Measurements from ENCODE around the gene SSR3.
"Not testable (repeated sequence)": the region's sequence is repeated elsewhere in the genome, so short reads cannot be mapped to it uniquely, and the experiment has no call there.

The SSR3 gene

DNA sequence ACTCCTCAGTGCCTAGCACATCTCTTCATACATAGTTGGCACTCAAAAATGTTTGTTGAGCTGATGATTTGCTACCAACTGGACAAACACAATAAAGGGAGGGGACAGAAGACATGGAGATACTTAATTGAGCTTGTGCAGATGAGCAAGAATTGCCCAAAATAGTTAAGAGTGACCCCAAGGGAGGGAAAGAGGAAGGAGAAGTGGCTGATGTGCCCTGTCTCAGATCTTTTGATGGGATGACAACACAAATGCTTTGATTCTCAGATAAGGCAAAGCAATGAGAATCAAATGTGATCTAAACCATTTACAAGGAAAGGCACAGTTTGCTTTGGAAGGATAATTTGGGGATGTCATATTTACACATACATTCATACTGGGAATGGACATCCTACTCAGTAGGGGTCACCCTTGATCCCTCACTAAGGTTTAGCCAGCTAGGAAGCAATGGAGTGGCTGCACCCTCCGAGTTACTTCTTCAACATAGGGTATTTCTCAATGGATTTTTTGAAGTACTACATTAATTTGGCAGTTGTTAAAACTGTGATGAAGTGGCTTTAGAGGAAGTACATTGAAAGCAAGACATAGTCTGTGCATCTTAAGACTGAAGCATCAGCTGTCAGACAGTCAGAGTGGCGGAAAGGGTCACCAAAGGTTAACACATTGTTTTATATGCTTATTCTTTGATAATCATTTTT is 21.9 kb upstream of the SSR3 start:
- H3K4me3 ChIP-seq (ENCODE audit: low read depth, low read length, poor library complexity, severe bottlenecking) = no peak overlapping the region
- no peaks in the 10 kb centered on the region for H4K20me1 ChIP-seq (ENCODE audit: insufficient read depth, low read length)
- no peaks in the 10 kb centered on the region for H3K9me2 ChIP-seq (ENCODE audit: low read depth, low read length)
- no peaks in the 10 kb centered on the region for H3K9me3 ChIP-seq (ENCODE audit: low read length)
- no peak overlapping the region for H3K4me2 ChIP-seq (ENCODE audit: low read length)
- H2AFZ ChIP-seq (ENCODE audit: low read length) = no peak overlapping the region
- no peaks in the 10 kb centered on the region for H3K79me2 ChIP-seq (ENCODE audit: insufficient read depth, low read length)
- no peaks in the 10 kb centered on the region for H3K27me3 ChIP-seq (ENCODE audit: insufficient read depth, low read length)
- no peaks in the 10 kb centered on the region for H3K36me3 ChIP-seq (ENCODE audit: insufficient read depth, low read length)
- H3K27ac ChIP-seq (ENCODE audit: low read depth, low read length, poor library complexity, severe bottlenecking) = no peak overlapping the region
- no peaks in the 10 kb centered on the region for H3F3A ChIP-seq (ENCODE audit: insufficient read depth, low read length)
- H3K4me1 ChIP-seq (ENCODE audit: insufficient read depth, low read length, severe bottlenecking) = no peaks in the 10 kb centered on the region
- TF ChIP-seq, protein P1, sequence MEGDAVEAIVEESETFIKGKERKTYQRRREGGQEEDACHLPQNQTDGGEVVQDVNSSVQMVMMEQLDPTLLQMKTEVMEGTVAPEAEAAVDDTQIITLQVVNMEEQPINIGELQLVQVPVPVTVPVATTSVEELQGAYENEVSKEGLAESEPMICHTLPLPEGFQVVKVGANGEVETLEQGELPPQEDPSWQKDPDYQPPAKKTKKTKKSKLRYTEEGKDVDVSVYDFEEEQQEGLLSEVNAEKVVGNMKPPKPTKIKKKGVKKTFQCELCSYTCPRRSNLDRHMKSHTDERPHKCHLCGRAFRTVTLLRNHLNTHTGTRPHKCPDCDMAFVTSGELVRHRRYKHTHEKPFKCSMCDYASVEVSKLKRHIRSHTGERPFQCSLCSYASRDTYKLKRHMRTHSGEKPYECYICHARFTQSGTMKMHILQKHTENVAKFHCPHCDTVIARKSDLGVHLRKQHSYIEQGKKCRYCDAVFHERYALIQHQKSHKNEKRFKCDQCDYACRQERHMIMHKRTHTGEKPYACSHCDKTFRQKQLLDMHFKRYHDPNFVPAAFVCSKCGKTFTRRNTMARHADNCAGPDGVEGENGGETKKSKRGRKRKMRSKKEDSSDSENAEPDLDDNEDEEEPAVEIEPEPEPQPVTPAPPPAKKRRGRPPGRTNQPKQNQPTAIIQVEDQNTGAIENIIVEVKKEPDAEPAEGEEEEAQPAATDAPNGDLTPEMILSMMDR (IDR thresholded peaks at IDR 0.05; ENCODE audit: low read length) = no peak
- no peak for TF ChIP-seq EZH2 (IDR thresholded peaks at IDR 0.05; ENCODE audit: borderline replicate concordance, low read length)
- H3K9ac ChIP-seq (ENCODE audit: low read length) = no peak overlapping the region

DNA sequence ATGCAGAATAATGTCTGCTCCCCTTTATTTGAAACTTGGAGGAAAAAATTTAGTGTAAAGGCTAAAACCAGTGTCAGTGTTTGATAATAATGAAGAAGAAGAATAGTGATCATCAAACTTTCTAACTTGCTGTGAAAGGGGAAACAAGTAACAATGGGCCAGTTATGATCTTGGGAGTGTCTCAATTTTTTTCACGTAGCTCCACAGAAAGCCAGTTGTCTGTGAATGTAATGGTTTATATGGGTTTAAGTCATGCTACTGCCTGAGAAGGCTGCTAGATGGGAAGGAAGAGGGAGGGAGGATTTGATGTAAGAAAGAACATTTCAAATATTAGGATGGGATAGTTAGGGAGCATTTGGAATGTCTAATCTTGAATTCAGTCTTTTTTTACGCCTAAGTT is 21.1 kb upstream of the SSR3 start:
- no peaks in the 10 kb centered on the region for H3F3A ChIP-seq (ENCODE audit: insufficient read depth, low read length)
- H3K9me2 ChIP-seq (ENCODE audit: low read depth, low read length) = no peaks in the 10 kb centered on the region
- no peak overlapping the region for H3K4me2 ChIP-seq (ENCODE audit: low read length)
- no peaks in the 10 kb centered on the region for H3K36me3 ChIP-seq (ENCODE audit: insufficient read depth, low read length)
- H3K4me3 ChIP-seq (ENCODE audit: low read depth, low read length, poor library complexity, severe bottlenecking) = no peak overlapping the region
- H3K27ac ChIP-seq (ENCODE audit: low read depth, low read length, poor library complexity, severe bottlenecking) = no peak overlapping the region
- no peak for TF ChIP-seq EZH2 (IDR thresholded peaks at IDR 0.05; ENCODE audit: borderline replicate concordance, low read length)
- TF ChIP-seq, protein P1 (IDR thresholded peaks at IDR 0.05; ENCODE audit: low read length) = no peak
- no peaks in the 10 kb centered on the region for H3K4me1 ChIP-seq (ENCODE audit: insufficient read depth, low read length, severe bottlenecking)
- no peaks in the 10 kb centered on the region for H3K27me3 ChIP-seq (ENCODE audit: insufficient read depth, low read length)
- H3K79me2 ChIP-seq (ENCODE audit: insufficient read depth, low read length) = no peaks in the 10 kb centered on the region
- H3K9ac ChIP-seq (ENCODE audit: low read length) = no peak overlapping the region
- H3K9me3 ChIP-seq (ENCODE audit: low read length) = no peaks in the 10 kb centered on the region
- H4K20me1 ChIP-seq (ENCODE audit: insufficient read depth, low read length) = no peaks in the 10 kb centered on the region
- no peak overlapping the region for H2AFZ ChIP-seq (ENCODE audit: low read length)

DNA sequence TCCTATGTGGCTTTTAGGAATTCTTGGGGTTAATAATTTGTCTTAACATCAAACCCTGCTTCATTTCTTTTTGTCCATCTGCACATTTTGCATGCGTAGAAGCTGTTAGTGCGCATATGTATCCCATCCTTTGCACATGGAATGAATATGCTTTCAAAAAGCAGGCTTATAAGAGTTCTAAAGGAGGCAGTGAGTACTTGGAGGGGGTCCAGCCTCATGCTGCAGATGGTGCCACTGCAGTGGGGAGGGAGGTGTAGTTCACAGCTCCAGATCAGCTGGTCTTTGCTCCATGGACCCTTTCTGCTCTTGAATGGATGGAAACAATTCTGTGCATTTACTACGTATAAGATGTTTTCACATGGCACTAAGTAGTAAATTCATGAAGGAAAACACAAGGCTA is 20.7 kb upstream of the SSR3 start:
- H3K4me3 ChIP-seq (ENCODE audit: low read depth, low read length, poor library complexity, severe bottlenecking) = no peak overlapping the region
- no peak overlapping the region for H3K9ac ChIP-seq (ENCODE audit: low read length)
- H3K36me3 ChIP-seq (ENCODE audit: insufficient read depth, low read length) = no peaks in the 10 kb centered on the region
- no peaks in the 10 kb centered on the region for H3F3A ChIP-seq (ENCODE audit: insufficient read depth, low read length)
- no peak for TF ChIP-seq EZH2 (IDR thresholded peaks at IDR 0.05; ENCODE audit: borderline replicate concordance, low read length)
- TF ChIP-seq, protein P1 (IDR thresholded peaks at IDR 0.05; ENCODE audit: low read length) = no peak
- no peak overlapping the region for H3K4me2 ChIP-seq (ENCODE audit: low read length)
- no peaks in the 10 kb centered on the region for H3K9me3 ChIP-seq (ENCODE audit: low read length)
- no peak overlapping the region for H2AFZ ChIP-seq (ENCODE audit: low read length)
- H3K27ac ChIP-seq (ENCODE audit: low read depth, low read length, poor library complexity, severe bottlenecking) = no peak overlapping the region
- H3K4me1 ChIP-seq (ENCODE audit: insufficient read depth, low read length, severe bottlenecking) = no peaks in the 10 kb centered on the region
- no peaks in the 10 kb centered on the region for H3K27me3 ChIP-seq (ENCODE audit: insufficient read depth, low read length)
- H3K79me2 ChIP-seq (ENCODE audit: insufficient read depth, low read length) = no peaks in the 10 kb centered on the region
- H3K9me2 ChIP-seq (ENCODE audit: low read depth, low read length) = no peaks in the 10 kb centered on the region
- no peaks in the 10 kb centered on the region for H4K20me1 ChIP-seq (ENCODE audit: insufficient read depth, low read length)

DNA sequence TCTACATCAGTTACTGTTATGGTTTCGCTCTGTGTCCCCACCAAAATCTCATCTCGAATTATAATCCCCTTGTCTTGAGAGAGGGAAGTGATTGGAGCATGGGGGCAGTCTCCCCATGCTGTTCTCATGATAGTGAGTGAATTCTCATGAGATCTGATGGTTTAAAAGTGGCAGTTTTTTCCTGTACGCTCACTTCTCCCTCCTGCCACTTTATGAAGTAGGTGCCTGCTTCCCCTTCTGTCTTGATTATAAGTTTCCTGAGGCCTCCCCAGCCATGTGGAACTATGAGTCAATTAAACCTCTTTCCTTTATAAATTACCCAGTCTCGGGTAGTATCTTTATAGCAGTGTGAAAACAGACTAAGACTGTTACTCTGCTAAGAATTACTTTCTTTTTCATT is 15.0 kb upstream of the SSR3 start:
- H3K27ac ChIP-seq (ENCODE audit: low read depth, low read length, poor library complexity, severe bottlenecking); H3K36me3 ChIP-seq (ENCODE audit: insufficient read depth, low read length); H3K9me3 ChIP-seq (ENCODE audit: low read length); H3K4me1 ChIP-seq (ENCODE audit: insufficient read depth, low read length, severe bottlenecking); H3K79me2 ChIP-seq (ENCODE audit: insufficient read depth, low read length); H3K9ac ChIP-seq (ENCODE audit: low read length); H4K20me1 ChIP-seq (ENCODE audit: insufficient read depth, low read length); H3K27me3 ChIP-seq (ENCODE audit: insufficient read depth, low read length); H3K4me3 ChIP-seq (ENCODE audit: low read depth, low read length, poor library complexity, severe bottlenecking); H3K4me2 ChIP-seq (ENCODE audit: low read length); H2AFZ ChIP-seq (ENCODE audit: low read length); H3F3A ChIP-seq (ENCODE audit: insufficient read depth, low read length); H3K9me2 ChIP-seq (ENCODE audit: low read depth, low read length): not testable (repeated sequence)

DNA sequence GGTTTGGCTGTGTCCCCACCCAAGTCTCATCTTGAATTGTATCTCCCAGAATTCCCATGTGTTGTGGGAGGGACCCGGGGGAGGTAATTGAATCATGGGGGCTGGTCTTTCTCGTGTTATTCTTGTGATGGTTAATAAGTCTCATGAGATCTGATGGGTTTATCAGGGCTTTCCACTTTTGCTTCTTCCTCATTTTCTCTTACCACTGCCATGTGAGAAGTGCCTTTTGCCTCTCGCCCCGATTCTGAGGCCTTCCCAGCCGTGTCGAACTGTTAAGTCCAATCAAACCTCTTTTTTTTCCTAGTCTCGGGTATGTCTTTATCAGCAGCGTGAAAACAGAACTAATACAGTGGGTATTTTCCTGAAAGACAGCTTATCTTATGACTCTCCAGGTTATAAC is 14.1 kb upstream of the SSR3 start:
- not testable (repeated sequence) for H3F3A ChIP-seq (ENCODE audit: insufficient read depth, low read length); H3K4me3 ChIP-seq (ENCODE audit: low read depth, low read length, poor library complexity, severe bottlenecking); H3K9ac ChIP-seq (ENCODE audit: low read length); H3K9me2 ChIP-seq (ENCODE audit: low read depth, low read length); H3K79me2 ChIP-seq (ENCODE audit: insufficient read depth, low read length); H3K27ac ChIP-seq (ENCODE audit: low read depth, low read length, poor library complexity, severe bottlenecking); H3K36me3 ChIP-seq (ENCODE audit: insufficient read depth, low read length); H3K27me3 ChIP-seq (ENCODE audit: insufficient read depth, low read length); H3K4me2 ChIP-seq (ENCODE audit: low read length); H4K20me1 ChIP-seq (ENCODE audit: insufficient read depth, low read length); H2AFZ ChIP-seq (ENCODE audit: low read length); H3K4me1 ChIP-seq (ENCODE audit: insufficient read depth, low read length, severe bottlenecking); H3K9me3 ChIP-seq (ENCODE audit: low read length)
